A673 (cell line): ENCODE data around the gene TSC22D3.

Experiments
- EZH2 ChIP-seq: fragments of 200-600 bp; sonication (generic); IDR thresholded peaks from 2 replicates; pipeline ENCODE4 v1.6.1; 2017; ENCODE audit warnings: borderline replicate concordance, low read depth, mild to moderate bottlenecking, mixed read lengths, antibody characterized with exemption, low read length; ENCODE audit not compliant: poor library complexity, severe bottlenecking
- TF ChIP-seq, protein P1 (sequence below): fragments of 300-800, 200-600 bp; sonication (generic); conservative IDR thresholded peaks from 2 replicates; pipeline ENCODE4 v1.5.1; 2017; ENCODE audit warnings: low read depth, mild to moderate bottlenecking, antibody characterized with exemption, low read length, moderate library complexity, mixed read lengths

DNA sequence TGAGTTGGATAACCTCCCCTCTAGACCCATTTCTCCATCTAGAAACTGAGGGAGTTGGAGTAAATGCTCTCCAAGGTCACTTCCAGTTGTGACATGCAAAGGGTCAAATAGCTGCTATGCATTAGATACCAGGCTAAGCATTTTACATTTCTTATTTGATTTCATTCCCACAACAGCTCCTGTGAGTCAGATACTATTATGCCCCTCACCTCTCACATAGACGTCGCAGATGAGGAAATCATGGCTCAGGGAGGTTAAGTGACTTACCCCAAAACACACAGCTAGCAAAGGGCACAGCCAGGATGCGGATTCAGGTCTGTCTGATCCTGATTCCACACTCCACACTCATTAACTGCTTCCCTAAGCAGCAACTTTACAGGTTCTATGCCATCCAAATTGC is 89.6 kb downstream of the TSC22D3 start:
- TF ChIP-seq, protein P1, sequence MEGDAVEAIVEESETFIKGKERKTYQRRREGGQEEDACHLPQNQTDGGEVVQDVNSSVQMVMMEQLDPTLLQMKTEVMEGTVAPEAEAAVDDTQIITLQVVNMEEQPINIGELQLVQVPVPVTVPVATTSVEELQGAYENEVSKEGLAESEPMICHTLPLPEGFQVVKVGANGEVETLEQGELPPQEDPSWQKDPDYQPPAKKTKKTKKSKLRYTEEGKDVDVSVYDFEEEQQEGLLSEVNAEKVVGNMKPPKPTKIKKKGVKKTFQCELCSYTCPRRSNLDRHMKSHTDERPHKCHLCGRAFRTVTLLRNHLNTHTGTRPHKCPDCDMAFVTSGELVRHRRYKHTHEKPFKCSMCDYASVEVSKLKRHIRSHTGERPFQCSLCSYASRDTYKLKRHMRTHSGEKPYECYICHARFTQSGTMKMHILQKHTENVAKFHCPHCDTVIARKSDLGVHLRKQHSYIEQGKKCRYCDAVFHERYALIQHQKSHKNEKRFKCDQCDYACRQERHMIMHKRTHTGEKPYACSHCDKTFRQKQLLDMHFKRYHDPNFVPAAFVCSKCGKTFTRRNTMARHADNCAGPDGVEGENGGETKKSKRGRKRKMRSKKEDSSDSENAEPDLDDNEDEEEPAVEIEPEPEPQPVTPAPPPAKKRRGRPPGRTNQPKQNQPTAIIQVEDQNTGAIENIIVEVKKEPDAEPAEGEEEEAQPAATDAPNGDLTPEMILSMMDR = no peak
- TF ChIP-seq EZH2 = no peak
